ENCODE measurements around the gene SERPINA12.

- TF ChIP-seq, protein P1, sequence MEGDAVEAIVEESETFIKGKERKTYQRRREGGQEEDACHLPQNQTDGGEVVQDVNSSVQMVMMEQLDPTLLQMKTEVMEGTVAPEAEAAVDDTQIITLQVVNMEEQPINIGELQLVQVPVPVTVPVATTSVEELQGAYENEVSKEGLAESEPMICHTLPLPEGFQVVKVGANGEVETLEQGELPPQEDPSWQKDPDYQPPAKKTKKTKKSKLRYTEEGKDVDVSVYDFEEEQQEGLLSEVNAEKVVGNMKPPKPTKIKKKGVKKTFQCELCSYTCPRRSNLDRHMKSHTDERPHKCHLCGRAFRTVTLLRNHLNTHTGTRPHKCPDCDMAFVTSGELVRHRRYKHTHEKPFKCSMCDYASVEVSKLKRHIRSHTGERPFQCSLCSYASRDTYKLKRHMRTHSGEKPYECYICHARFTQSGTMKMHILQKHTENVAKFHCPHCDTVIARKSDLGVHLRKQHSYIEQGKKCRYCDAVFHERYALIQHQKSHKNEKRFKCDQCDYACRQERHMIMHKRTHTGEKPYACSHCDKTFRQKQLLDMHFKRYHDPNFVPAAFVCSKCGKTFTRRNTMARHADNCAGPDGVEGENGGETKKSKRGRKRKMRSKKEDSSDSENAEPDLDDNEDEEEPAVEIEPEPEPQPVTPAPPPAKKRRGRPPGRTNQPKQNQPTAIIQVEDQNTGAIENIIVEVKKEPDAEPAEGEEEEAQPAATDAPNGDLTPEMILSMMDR (IDR thresholded peaks at IDR 0.05), result no peak
- TF ChIP-seq POLR2AphosphoS5 (IDR thresholded peaks at IDR 0.05; ENCODE audit: insufficient read depth in 1 of 2, low read depth in 1 of 2), result no peak
- TF ChIP-seq POLR2A (IDR thresholded peaks at IDR 0.05), result no peak
Measured at GRCh38 chr14:94447206-94447605, 62.1 kb downstream of the SERPINA12 start.

All from vagina (tissue), 2 donors.